GM19397 (cell line): ENCODE data around the gene CYP4V2.
"Not testable (repeated sequence)": the region's sequence is repeated elsewhere in the genome, so short reads cannot be mapped to it uniquely, and the experiment has no call there.

Source experiments
- ATAC-seq: cut with Tn5 transposase; IDR thresholded peaks from one replicate; pipeline ENCODE4 v1.9.1; 2021; ENCODE audit warnings: mild to moderate bottlenecking, moderate library complexity; ENCODE audit not compliant: unreplicated experiment

Gene CYP4V2

DNA sequence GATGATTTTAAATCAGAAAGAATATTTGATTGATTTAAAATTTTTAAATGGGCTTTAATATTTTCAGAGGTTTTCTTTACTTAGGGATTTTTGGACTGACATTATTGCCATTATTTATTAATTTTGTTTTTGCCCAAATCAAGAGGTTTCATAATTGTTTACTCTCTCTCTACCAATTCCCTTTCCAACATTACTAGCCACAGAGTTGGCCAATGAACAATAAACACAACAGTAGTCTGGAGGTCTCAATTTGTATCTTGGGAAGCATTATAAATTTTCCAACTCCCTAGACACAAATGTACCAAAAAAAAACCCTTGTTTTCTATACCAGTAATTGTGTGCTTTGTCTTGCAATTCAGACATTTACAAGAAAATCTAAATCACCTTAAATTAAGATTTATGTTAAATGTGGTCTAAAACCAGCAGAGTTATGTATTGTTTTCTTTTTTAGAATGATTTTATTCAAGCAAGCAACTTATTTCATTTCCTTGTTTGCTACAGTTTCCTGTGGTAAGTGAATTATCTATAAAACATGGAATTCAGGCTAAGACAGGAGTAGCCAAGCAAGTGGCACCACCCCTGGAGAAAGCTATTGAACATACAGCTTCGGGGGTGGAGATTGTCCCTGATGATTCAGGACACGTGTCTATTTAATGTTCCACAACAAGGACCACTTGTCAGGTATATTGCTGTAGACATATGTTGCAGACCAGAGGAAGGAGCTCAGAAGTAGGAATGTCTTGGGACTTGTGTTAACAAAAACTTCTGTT is 36.6 kb downstream of the CYP4V2 start:
- ATAC-seq: no peak

DNA sequence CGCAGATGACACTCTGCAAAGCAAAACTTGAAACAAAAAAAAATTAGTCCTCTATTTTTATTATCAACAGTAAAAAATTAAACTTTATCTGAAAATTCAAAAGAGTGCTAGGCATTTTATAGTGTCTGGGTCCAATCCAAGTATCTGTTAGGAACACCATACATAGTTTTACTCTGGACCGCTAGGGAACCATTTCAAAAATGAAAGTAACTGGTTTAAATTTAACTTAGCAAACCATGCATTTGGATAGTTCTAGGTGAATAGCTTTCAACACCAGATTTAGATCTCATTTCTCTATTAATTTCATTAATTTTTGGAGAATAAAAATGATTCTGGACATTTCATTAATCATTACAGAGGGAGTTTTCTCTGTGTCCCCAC is 37.1 kb downstream of the CYP4V2 start:
- ATAC-seq: no peak

DNA sequence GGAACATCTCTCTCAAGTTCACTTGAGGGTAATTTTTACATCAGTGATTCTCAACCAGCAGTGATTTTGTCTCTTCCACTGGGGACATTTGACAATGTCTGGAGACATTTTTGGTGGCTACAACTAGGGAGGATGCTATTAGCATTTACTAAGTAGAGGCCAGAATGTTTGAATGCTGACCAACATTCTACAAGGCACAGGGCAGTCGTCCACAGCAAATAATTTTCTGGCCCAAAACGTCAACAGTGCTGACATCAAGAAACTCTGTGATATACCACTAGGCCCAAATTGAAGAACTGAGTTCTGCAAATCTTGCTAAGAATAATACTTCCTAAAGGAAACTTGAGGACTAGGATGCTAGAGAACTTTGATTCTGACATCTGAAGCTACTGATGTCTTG is 43.0 kb downstream of the CYP4V2 start:
- ATAC-seq: no peak

DNA sequence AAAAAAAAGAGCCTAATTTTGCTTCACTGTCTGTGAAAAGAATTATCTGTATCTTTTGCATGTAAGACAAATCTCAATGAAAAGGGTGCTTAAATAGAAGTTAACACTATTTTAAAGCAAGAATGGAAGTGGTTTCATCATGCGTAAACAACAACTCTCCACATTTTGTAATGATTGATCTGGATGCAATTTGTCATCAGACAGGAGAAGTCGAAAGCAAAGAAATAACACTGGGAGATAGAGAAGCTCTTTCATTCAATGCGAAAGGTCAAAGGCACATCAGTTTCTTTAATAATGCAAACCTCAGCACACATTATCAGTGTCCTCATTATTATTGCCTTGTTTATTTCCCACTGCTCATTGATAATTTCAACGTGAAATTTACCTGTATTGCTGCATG is 44.8 kb downstream of the CYP4V2 start:
- ATAC-seq: no peak

DNA sequence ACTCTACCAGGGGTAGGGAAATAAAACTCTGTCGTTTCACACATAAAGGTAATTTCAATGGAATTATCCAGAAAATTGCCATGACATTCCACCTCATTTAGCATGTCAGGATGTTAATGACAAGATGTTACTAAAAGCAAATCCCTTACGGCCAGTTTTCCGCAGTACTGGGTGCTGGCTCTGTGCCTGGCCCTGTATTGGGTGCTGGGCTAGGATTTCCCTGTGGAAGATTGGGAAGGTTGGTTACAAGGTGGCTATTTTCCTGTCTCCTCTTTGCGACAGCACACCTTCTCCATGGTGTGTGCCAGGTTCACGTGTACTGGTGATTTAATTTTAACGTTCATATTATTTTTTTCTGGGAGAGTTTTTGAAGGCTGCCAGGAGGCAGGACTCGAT is 49.1 kb downstream of the CYP4V2 start:
- ATAC-seq: no peak

DNA sequence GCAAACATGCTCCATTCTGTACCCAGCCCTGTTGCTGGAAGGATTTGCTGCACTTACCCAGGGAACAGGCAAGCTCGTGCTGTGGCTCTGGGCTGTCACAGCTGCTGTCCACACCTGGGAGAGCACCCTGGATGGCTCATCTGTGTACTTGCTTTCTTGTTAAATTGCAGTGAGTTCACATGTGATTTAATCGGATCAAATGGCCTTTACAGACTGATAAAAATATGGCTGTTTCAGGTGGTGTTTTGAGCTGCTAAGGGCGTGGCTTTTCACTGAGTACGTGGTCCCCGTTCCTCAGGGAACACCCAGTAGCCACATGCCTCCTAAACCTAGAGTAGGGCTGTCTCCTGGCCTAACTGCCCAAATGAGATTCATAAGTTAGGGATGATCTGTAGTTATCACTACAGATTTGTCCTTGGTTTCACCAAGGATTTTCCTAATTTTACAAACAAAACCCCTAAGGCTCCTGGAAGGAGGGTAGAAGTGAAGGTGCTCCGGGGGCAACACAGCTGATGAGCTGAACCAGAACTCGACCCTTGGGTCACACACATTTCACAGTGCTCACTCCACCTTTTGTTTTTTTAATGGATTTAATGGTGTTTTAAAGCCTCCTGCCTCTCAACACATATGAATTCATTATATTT is 49.6 kb downstream of the CYP4V2 start:
- no peak for ATAC-seq

DNA sequence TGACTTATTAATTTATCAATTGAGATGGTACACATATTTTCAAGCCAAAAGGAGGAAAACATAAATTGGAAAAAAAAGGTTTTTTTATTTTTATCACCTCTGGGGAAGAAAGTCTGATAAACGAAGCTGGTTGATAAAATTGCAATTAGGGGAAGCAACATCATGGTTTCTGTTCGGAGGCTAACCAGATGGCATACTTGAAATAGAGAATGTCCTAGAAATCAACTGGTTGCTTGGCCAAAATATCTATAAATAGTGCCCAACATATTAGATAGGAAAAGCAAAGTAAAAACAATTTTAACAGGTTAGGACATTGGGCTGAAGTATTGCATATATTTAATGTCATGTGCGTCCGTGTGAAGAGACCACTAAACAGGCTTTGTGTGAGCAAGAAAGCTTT is 50.2 kb downstream of the CYP4V2 start:
- no peak for ATAC-seq

DNA sequence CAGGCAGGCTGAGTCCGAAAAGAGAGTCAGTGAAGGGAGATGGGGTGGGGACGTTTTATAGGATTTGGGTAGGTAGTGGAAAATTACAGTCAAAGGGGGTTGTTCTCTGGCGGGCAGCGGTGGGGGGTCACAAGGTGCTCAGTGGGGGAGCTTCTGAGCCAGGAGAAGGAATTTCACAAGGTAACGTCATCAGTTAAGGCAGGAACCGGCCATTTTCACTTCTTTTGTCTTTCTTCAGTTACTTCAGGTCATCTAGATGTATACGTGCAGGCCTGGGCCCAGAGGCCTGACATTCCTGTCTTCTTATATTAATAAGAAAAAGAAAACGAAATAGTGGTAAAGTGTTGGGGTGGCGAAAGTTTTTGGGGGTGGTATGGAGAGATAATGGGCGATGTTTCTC is 50.7 kb downstream of the CYP4V2 start:
- ATAC-seq: not testable (repeated sequence)

DNA sequence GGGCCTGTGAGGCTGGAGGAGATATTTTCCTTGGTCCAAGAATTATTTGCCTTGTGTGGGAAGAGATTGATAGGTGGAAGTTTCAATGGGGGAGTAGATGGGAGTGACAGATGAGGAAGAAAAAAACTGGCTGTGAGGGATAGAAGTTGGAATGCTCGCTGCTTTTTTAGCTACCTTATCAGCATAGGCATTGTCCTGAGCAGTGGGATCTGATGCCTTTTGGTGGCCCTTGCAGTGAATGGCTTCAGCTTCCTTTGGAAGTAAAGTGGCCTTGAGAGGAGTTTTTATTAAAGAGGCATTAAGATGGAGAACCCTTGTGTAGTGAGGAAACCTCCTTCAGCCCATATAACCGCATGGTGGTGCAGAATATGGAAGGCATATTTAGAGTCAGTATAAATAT is 52.0 kb downstream of the CYP4V2 start:
- ATAC-seq: no peak

DNA sequence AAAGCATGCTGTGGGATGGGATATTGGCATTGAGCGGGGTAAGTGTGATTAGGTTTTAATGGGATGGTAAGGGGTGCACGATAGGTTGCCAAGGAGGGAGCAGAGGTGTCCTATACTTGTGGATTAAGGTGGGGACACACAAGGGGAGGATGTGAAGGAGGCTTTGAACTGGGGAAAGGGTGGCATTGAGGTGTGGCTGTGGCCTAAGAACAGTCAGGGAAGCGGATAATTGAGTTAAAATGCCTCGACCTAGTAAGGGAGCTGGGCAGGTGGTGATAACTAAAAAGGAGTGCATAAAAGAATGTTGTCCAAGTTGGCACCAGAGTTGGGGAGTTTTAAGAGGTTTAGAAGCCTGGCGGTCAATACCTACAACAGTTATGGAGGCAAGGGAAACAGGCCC is 53.5 kb downstream of the CYP4V2 start:
- ATAC-seq: no peak

DNA sequence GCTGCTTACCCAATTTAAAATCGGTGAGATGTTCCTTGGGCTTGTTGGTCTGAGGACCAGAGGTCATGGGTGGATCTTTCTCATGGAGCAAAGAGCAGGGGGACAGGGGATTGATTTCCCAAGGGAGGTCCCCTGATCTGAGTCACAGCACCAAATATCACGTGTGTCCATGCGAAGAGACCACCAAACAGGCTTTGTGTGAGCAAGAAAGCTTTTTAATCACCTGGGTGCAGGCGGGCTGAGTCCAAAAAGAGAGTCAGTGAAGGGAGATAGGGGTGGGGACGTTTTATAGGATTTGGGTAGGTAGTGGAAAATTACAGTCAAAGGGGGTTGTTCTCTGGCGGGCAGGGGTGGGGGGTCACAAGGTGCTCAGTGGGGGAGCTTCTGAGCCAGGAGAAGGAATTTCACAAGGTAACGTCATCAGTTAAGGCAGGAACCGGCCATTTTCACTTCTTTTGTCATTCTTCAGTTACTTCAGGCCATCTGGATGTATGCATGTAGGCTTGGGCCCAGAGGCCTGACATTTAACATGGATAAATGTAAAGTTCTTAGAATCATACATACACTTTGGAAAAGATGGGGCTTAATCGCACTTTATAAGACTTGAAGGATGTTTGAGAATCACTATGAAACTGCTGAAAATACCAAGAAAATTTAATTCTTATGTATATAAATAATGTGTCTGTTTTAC is 55.8 kb downstream of the CYP4V2 start:
- ATAC-seq: not testable (repeated sequence)

DNA sequence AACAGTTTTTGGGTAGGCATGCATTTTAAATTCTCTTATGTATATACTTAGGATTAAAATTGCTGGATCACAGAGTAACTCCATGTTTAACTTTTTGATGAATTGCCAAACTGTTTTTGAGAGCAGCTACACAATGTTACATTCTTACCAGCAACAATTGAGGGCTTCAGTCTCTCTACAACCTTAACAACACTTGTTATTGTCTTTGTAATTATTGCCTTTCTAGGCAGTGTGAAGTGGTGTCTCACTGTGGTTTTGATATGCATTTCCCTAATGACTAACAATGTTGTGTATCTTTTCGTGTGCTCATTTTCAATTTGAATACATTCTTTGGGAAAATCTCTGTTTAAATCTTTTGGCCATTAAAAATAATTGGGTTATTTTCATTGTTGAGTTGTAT is 57.3 kb downstream of the CYP4V2 start:
- ATAC-seq: no peak

DNA sequence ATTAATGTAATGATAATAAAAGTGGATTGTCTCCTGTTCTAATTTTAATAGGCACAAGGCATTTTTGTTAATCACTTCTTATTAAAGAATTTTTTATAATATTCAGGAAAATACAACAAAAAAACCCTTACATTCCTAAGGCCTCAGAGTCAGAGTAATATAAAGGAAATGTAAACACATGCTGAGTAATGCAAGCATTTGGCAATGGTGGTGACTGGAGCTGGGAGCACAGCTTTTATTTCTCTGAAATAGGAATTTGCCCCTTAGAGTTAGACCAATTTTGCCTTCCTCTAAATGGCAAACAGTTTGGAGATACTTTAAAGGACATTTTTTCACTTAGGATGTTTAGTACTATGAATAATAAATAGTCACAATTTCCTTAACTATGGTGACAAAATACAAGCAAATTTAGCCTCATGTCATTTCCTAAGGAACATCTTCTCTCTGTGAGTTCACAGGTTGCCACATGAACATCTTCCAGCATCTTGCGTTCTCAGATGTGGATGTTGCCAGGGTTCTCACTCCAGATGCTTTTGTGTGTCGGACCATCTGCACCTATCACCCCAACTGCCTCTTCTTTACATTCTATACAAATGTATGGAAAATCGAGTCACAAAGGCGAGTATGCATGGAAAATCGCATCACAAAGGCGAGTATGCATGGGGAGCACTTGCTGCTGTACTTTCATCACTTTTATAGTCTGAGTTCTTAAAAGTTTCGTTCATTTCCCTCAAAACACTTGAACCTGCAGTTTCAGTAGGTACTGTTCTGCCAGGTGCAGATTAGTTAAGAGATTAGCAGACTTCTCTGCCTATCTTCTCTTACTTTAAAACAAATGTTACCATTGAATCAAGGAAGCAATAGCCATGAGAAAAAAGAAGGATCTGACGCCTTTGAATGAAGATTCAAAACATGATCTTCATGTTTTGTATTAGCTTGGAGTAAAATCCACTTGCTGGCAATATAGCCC is 58.7 kb downstream of the CYP4V2 start:
- no peak for ATAC-seq

DNA sequence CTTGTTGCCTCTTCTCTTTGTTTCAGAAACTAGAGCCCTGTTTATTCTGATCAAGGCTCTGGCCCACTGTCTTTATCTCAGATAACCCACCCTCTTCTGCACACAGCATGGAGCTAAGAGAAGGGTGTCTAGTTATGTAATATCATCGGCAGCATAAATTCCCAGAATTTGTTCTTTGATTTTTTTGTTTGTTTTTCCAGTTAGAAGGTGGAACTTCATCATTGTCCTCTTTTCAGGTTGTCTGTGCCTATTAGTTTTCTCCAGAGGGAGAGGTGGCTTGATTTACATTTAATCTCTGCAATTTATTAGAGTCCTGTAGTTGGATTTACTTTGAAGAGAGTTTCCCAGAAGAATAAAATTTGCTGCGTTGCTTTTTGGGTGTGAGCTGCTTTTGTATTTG is 59.4 kb downstream of the CYP4V2 start:
- no peak for ATAC-seq

DNA sequence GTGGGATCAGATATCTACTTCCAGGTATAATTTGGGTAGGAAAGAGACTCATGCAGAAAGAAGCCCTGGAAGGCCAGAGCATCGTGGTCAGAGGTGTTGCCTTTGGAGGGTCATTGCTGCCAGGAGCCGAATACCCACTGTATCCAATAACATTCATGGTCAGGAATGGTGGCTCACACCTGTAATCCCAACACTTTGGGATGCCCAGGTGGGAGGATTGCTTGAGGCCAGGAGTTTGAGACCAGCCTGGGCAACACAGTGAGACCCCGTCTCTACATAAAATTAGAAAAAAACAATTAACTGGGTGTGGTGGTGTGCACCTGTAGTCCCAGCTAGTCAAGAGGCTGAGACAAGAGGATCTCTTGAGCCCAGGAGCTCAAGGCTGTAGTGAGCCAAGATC is 63.8 kb downstream of the CYP4V2 start:
- no peak for ATAC-seq

DNA sequence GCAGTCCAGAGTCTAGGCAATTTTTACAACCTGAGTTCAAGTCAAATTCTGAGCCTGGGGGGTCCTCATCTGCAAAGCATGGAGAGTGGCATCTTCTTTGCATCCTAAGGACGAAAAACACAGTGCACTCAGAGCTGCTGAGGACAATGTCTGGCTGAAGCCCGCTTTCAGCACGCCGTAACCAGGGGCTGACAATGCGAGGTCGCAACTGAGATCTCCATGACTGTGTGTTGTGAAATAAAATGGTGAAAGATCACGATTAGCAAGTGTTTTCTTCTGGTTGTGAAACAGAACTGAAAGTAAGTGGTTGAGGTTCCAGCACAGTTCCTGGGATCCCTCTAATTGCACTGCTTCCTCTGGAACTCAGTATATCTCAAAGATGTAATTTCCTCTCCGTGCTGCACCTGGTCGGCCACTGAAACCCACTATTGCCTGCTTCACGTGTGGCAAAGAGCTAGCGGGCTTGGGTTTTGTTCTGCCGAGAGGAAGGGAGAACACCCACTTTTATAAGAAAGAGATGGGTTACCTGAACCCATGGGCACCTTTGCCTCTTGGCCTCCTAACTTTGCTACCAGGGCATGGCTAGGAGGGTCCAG is 66.9 kb downstream of the CYP4V2 start:
- ATAC-seq: no peak

DNA sequence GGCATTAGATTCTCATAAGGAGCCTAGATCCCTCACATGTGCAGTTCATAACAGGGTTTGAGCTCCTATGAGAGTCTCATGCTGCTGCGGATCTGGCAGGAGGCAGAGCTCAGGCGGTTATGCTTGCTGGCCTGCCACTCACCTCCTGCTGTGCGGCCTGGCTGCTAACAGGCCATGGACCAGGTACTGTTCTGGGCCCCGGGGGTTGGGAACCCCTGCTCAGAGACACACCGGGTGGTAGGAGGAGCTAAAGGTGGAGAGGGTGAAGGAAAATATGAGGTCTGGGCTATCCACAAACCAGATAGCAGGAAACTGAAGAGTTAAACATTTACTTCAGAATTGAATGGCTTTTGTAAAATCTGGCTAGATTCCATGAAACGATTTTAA is 68.7 kb downstream of the CYP4V2 start:
- ATAC-seq: no peak
